A172 (cell line): ENCODE data around the gene HSD11B1L. TPM values are rescaled to one million over a fixed set of nuclear protein-coding genes. Genes with fewer than 3 reads are reported as not detected.

Source experiments
- DNase-seq: peaks from one replicate; pipeline ENCODE4 v3.0.0-alpha.2; 2015; ENCODE audit warnings: low spot score
- total RNA-seq: library from RNA; depleted of rRNA; stranded (reverse); fragments of >200 nt; shearing (Covaris generic); gene quantifications from 2 replicates; pipeline ENCODE4 v1.2.3, GENCODE V29; 2014

Gene HSD11B1L
- total RNA-seq, 1 experiment from 2014 or later = 58.4 TPM

DNA sequence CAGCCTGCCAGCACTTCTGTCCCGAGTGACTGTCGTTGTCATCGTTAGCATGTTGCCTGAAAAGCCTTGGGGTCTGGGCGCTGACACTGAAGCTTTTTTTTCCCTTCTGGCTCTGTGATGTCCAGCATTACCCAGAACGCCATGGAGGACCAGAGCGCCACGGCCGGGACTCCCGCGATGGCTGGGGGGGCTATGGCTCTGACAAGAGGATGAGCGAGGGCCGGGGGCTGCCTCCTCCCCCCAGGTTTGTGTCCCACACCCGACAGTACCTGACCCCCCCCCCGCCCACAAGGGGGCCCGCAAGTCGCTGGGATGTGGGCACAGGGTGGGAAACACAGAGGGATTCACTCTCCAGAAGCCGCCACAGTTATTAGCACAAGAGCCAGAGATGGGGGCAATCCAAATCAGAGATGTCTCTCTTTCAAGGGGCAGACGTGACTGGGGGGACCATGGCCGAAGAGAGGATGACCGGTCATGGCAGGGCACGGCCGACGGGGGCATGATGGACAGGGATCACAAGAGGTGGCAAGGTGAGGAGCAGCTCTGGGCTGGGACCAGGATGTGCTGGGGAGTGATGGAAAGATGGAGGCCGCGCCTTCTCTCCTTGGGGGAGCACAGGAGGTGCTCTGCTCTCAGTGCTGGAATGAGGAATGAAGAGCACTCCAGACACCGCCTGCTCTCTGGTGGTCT is 13.8 kb upstream of the HSD11B1L start:
- DNase-seq = no peak

DNA sequence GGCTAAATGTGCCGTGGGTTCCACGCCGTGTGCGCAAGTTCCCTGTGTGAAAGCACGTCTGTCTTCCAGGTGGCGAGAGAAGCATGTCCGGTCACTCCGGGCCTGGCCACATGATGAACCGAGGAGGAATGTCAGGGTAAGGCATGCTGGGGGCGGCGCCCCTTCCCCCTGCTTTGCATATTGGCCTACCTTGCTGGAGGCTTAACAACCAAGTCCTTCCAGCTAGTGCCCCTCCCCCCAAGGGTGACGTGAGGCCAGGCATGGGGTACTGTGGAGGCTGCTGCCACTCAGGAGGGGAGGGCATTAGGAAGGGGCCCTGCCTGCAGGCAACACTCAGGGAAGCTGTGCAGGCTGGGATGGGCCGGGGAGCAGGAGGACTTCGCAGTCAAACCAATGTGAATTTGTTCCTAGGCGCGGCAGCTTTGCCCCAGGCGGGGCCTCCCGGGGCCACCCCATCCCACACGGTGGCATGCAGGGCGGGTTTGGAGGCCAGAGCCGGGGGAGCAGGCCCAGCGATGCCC is 13.0 kb upstream of the HSD11B1L start:
- no peak for DNase-seq

DNA sequence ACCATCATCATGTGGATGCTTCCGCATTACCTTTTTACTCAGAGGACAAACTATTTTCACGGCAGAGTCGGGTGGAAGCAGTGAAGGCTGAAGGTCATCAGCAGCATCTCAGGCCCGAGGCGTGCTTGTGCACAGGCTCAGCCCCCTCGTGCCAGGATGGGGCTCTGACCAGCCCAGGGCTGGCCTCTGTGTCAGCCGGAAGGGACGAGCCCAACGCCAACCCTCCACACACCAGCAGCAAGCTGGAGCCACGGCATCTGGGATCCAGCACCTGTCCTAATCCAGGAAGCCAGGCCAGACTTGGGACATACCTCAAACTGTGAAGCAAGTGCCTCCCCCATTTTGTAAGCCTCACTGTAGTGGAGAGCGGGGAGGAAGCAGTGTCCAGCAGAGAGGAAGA is 11.6 kb upstream of the HSD11B1L start:
- no peak for DNase-seq

DNA sequence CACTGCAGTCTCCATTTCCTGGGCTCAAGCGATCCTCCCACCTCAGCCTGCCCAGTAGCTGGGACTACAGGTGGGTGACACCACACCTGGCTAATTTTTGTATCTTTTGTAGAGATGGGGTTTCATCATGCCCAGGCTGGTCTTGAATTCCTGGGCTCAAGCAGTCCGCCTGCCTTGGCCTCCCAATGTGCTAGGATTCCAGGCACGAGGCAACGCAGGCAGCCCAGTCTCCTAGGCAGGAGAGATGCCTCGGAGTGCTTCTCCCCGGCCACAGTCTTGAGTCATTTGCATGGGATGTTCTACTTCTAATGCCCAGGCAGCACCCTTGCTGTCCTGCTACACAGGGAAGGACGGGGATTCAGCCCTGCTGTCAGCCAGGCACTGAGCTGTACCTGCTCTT is 9.2 kb upstream of the HSD11B1L start:
- DNase-seq = no peak

DNA sequence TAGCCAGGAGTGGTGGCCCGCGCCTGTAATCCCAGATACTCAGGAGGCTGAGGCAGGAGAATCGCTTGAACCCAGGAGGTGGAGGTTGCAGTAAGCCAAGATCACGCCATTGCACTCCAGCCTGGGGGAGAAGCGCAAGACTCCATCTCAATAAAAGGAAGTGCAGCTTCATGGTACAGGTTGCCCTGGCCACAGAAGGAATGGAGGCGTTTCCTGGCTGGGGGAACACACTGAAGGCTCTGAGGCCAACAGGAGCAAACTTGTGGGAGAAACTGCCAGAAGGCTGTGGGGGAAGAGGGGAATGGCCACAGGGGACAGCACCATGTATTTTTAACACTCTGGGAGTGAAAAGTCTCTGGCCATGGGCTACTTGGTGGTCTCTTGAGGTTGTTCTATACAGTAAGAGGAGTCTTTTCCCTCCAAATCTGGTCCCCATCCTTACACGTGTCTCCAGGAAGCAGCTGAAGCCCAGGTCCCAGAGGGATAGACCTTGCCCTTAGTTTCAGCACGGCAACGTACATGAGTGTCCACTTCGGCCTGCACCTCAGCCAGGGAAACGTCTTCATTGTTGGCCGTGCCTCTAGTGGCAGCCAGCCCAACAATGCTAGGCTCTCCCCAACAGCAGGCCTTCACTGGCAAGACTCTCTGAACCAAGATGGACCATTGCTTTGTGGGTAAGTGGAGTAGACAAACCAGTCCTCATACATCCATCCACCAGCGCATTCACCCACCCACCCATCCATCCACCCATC is 7.9 kb upstream of the HSD11B1L start:
- DNase-seq = no peak

DNA sequence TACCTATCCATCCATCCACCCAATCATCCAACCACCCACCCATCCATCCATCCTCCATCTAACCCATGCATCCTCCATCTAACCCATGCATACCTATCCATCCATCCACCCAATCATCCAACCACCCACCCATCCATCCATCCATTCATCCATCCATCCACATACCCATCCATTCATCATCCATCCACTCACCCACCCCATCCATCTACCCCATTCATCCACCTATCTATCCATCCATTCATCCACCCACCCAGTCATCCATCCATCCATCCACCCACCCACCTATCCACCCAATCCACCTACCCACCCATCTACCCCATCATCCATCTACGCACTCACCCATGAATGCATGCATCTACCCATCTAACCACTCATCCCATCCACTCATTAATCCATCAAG is 7.1 kb upstream of the HSD11B1L start:
- no peak for DNase-seq

DNA sequence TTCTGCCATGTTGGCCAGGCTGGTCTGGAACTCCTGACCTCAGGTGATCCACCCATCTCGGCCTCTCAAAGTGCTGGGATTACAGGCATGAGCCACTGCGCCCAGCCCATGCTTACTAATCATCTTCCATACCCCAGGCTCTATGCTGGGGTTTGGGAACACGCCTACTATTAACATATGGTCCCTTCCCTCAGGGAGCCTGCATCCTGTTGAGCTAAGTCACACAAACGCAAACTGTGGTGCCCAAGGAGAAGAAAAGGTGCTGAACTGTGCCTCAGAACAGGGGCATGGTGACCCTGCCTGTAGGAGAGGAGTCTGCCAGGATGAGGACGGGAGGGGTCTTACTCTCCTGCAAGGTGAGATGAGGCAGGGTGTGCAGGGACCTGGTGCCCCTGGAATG is 6.1 kb upstream of the HSD11B1L start:
- DNase-seq = no peak

DNA sequence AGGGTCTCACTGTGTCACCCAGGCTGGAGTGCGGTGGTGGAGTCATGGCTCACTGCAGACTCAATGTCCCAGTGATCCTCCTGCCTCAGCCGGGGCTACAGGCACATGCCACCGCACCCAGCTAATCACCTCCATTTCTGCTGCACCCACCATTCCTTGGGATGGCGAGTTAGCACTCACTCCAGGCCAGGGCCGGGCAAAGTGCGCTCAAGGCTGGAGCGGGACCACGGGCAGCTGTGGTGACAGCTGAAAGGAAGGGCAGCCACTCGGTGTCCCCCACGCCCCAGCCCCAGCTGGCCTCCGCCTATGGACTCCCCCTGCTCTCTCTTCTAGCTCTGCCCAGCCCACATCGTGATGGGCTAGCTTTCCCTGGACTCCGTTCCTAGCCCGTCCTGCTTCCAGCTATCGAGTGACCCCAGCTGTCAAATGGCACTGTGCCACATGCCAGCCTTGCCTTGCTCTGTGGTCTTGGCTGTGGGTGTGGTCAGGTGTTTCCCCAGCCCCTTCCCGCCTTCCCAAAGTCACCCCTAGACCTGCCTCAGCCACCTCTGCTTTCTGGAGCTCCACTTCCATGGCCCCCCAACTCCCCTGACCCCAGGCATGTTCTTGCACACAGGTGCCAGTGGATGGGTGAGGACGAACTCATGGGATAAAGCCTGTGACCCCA is 4.6 kb upstream of the HSD11B1L start:
- DNase-seq = no peak

DNA sequence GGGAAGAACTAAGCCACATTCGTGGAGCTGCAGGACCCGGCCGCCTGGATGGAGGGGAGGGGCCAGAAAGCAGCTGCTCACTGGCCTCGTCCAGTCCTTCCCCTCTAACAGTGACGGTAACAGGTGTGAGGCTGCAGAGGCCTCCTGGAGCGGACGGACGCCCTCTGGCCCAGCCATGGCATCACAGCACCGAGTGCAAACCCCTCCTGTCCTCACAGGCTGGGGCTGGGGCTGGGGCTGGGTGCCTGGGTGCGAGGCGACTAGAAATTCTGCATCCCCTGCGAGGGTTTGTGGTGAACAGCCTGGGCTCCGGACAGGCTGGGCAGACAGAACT is 4.1 kb upstream of the HSD11B1L start:
- DNase-seq = no peak

DNA sequence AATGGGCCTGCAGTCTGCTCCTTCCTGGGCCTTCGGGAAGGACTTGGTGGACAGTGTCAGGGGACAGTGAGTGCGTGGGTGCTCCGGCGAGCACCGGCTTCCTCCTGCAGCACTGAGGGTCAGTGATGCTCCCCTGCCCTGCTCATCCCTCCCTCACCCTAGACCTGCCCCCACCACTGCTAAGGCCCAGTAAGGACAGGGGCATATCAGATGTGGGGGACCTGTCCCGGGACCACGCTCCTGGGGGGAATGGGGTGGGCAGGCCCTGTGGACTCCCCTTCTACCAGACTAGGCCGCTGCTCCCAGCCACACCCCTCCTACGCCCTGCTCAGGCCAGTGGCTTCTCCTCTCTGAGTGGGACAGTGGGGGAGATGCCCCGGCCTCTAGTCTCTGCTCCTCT is 3.7 kb upstream of the HSD11B1L start:
- no peak for DNase-seq

DNA sequence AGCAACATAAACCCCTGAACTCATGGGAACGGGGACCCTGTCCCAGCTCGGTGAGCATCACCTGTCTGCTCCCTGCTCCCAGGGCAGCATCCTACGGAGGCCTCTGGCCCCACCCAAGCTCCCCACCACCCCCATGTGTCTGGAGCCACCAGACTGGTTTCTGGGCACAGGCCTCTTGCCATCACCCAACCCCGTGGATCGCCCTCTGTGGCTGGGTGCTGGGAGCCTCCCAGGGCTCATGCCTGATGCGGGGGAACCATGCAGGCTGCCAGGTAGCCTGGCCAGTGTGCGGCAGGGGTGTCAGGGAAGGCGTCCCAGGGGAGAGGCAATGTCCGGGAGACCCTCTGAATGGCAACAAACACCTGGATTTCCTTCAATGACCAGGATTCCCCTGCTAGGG is 3.2 kb upstream of the HSD11B1L start:
- DNase-seq = no peak

DNA sequence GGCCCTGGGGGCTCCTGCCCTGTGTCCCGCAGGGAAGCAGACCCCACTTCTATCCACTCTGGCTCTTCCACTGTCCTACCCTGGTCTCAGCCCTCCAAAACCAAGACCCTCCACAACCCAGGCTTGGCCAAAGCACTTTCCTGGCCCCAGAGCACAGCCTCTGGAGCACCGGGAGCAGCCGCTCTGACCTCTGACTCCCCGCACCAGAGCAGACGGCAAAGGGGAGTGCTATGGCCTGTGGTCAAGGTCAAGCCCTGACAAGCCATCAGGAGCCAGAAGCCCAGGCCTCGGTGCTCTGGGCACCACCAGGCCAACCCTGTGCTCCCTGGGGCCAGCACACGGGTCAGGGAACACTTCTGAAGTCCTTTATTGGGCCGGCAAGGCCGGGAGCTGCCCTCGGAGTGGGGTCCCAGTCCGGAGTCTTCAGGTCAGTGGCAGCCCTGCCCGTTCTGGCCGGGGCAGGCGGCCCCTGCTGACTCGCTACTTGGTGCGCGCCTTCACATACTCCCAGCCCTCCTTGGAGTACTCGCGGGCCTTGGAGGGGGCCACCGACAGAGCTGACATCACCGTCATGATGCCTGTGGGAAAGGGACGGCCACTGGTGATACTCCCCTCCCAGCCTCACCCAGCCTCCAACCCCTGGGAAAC is 2.6 kb upstream of the HSD11B1L start:
- no peak for DNase-seq

DNA sequence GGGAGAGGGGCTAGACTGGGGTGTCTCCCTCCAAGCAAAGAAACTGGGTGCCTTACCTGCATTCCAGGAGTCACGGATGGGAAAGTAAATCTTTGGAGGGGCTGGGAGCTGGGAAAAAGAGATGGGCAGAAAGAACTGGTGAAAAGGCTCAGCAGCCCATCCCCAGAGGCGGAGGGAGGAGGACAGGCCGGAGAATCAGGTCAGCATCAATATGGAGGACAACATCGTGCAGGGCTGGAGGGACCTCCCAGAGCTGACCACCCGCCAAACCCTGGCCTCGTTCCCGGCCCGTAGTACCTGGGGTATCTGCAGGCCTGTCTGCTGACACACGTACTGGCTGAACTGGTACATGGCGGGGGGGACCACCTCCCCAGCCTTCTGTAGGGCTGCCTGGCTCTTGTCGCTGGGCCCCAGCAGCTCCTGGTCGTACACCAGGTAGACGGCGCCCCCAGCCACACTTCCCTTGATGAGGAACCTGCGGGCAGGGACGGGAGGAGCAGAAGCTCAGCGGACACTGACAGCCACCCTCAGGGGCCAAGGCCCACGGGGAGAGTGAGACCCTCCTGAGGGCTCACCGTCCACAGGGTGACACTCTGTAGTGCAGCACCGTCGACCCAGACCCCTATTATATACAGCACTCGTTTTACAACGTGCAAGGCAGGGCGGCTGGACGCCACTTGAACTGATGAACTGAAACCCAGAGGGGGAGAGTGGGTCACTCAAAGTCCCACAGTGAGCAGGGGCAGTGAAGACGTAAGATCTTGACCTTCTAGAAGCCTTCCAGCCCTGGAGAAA is 1.3 kb upstream of the HSD11B1L start:
- DNase-seq = no peak

DNA sequence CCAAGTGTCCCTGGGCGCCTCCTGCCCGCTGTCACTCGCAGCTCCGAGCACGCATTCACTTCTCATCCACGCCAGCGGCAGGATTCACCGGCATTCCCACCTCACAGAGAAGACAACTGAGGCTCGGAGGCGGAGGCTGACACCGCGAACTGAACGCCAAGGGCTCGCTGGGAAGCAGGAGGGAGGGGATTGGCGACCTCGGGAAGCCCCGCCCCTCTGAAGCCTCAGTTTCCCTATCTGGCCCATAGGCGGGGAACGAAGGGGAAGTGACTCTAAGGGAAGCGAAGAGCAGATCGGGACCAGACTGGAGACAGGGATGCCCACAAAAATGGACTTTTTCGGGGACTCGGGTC is 767 bp upstream of the HSD11B1L start:
- no peak for DNase-seq

DNA sequence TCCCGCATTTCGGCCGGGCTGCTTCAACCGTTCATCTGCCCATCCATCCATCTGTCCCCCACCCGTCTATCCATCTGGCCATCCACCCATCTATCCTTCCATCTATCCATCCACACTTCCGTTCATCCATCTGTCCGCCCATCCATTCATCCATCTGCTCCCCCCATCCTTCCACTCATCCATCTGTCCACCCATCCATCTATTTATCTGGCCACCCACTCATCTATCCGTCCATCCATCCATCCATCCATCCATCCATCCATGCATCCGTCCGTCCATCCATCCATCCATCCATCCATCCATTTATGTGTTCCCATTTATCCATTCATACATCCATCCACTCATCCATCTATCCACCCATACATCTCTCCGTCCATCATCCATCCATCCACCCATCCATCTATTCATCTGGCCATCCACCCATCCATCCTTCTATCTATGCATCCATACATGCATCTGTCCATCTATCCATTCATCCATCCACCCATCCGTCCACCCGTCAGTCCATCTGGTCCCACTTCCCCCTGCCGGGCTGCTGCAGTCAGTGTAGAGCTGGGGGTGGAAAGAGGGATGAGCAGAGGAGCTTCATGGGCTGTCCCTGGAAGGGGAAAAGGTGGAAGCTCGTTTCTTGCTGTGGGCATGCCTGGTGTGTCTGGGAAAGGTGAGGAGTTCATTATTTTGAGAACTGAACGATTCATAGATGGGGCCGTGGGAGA is 722 bp downstream of the HSD11B1L start:
- DNase-seq = no peak

DNA sequence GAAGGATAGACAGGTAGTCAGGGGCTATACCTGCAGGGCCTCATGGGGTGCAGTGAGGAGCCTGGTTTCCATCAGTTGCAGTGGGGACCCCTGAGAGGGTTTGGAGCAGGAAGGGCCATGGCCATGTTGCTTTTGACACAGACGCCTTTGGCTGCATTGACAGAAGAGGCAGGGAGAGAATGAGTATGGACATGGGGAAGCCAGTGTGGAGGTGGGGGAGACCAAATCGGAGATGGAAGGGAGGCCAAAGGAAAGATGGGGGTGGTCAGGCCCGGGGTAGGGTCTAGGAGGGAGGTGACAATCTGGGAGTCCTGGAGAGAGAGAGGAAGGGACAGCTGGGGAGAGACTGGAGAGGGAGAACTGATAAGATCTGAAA is 1.3 kb downstream of the HSD11B1L start:
- DNase-seq = no peak

DNA sequence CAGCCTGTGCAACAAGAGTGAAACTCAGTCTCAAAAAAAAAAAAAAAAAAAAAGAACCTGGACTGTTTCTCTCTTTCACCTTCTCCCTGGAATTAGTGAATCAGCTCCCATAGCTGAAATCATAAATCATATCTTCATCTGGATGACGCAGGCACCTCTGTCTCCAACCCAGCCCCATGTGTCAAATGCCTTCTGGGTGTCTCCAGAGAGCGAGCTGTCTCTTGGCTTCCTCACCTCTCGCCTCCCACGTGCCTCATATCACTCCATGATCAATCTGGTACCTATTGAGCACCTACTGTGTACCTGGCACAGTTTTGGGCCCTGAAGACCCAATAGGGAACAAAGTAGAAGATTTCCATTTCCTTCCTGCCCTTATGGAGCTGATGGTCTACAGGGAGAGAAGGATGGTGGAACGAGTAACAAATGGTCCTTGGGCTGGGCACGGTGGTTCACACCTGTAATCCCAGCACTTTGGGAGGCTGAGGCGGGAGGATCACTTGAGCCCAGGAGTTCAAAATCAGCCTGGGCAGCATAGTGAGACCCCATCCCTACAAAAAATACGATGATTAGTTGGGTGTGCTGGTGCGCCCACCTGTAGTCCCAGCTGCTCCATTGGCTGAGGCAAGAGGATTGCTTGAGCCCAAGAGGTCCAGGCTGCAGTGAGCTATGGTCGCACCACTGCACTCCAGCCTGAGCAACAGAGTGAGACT is 2.5 kb downstream of the HSD11B1L start:
- DNase-seq = no peak

DNA sequence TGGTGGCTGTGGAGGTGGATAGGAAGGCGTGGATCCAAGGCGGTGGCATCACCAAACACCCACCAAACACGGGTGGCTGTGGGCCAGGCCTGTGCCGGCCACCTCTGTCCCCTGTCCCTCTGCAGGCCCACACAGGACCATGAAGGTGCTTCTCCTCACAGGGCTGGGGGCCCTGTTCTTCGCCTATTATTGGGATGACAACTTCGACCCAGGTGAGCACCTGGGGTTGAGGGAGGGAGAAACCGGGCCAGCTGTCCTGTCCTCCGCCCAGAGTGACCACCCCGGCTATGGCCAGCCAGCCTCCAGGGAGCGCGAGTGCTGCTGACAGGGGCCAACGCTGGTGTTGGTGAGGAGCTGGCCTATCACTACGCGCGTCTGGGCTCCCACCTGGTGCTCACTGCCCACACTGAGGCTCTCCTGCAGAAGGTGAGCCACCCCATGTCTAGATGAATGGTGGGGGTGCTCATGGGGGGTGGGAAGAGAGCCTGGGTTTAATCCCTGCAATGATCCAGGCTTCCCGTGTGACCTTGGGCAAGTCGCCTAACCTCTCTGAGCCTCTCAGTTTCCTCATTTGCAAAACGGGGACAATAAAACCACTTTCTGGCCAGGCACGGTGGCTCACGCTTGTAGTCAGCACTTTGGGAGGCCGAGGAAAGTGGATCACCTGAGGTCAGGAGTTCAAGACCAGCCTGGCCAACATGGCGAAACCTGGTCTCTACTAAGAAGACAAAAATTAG is 4.0 kb downstream of the HSD11B1L start:
- DNase-seq = no peak

DNA sequence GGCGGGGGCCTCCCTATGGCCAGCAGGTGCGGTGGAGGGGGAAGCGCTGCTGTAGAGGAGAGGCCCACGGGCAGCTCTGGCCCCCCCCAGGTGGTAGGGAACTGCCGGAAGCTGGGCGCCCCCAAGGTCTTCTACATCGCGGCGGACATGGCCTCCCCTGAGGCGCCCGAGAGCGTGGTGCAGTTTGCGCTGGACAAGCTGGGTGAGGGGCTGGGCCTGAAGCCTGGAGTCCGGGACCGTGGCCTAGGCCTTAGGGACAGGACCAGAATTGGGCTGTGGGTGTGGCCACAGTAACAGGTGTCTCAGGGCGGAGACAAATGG is 5.5 kb downstream of the HSD11B1L start:
- no peak for DNase-seq
